ENCODE data around the gene DDX41.
A peak's percentile ranks its signal among the peaks of the same experiment; 100 is the strongest.
"Not testable (repeated sequence)": the region's sequence is repeated elsewhere in the genome, so short reads cannot be mapped to it uniquely, and the experiment has no call there.

Gene DDX41

DNA sequence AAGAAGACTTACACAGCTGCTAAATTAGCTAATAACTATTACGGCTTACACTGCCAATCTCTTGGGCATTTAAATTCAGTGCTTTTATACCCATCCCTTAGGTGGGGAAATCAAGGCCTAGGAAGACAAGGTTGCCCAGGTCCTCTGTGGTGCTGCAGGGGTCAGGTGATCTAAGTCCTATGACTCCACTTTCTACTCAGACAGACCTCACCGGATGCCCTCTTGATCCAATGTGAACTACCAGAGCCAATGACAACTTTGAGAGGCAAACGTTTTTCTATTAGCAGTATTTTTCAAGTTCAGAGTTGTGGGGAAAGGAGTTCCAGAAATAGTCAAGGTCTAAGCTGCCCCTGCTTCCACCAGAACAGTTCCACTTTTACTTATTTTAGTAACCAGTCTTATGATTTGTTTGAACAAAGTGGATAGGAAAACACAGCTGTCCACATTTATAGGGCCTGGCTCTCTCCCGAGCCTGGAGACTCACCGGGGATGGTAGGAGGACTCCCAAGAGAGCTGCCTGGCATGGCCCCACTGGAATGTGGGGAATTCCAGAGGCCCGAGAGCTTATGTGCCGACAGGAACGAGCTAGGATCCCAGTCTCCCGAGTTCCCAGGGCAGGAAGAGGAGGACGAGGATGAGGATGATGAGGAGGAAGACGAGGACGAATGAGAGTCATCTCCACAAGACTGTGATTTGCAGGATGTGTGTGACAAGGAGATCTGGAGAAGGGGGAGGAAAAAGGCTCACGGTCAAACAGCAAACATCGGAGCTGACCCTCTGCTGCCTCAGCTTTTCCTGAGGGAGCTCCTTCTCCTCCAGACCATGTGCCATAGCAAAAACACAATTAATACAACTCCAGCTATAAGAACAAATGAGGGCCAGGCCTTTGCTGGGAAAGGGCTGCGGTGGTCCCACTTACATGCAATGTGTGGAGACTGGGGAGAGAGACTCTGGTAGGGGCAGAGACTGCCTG, 20.9 kb upstream of the DDX41 start:
- no peak for DNase-seq (ENCODE audit: low spot score)

DNA sequence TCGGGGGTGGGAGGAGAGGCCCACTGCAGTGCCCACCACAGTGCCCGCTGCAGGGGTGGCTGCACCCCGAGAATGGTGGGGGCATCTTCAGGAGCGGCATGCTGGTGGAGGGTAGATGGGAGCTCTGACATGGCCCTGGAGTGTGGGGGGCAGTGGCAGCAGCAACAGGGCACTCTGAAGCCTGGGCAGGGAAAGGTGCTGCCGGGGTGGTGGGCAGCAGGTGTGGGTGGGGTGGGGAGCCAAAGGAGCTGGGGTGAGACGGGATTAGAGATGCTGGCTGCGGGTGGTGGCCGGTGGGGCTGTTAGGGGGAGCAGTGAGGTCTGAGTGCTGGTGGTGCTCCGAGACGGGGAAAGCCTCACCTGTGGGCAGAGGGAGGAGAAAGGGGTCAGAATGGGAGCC, 19.6 kb upstream of the DDX41 start:
- no peak for DNase-seq (ENCODE audit: low spot score)

DNA sequence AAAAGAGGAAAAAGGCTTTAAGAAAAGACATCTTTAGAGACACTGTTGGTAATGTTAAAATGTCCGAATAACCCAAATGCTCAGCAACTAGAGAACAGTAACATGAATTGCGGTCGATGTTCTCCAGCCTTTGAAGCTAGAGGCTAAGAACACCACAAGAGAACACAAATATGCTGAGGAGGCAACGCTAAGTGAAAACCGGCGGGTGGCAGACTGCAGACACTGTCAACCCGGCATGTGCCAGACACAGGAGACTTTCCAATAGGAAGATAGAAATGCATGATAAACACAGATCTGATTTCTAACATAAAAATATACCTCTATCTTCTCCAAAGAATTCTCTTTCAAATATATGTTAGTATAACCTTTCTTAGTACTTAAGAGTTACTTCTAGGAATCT, 18.4 kb upstream of the DDX41 start:
- no peak for DNase-seq (ENCODE audit: low spot score)

DNA sequence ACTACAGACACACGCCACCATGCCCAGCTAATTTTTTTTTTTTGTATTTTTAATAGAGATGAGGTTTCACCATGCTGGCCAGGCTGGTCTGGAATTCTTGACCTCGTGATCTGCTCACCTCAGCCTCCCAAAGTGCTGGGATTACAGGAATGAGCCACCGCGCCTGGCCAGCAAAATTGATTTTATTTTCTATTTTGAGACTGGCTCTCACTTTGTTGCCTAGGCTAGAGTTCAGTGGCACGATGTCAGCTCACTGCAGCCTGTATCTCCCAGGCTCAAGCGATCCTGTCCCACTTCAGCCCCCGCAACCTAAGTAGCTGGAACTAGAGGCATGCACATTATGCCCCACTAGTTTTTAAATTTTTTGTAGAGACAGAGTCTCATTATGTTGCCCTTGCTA, 17.7 kb upstream of the DDX41 start:
- not testable (repeated sequence) for DNase-seq (ENCODE audit: low spot score)

DNA sequence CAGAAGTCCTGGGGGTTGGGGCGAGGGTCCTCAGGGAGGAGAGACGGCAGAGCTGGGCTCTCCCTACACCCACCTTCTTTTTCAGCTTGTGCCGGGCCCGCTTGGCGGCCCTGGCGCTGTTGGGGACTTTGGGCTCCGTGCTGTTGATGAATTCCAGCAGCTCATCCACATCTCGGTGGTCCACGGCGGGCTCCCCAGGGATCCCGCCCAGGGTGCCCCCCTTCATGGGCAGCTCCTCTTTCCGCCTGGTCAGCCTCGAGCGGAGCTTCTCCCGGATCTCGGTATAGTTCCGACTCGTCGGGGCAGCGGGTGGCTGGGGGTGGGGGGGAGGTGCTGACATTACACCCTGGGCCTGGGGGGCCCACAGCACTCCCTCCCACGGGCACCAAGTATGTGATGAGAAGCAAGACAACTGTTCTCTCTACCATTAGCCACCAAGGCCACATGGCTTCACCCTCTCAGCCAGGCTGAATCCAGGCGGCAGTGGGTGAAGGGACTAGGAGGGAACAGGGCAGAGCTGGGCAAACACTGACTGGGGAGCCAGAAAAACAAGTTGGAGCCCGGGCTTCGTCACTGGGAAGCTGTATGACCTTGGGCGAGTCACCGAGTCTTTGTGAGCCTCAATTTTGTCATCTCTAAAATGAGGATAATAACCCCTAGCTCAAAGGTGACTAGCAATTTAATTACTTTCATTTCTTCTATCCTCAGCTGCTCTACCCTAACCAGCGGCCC, 14.6 kb upstream of the DDX41 start:
- no peak for DNase-seq (ENCODE audit: low spot score)

DNA sequence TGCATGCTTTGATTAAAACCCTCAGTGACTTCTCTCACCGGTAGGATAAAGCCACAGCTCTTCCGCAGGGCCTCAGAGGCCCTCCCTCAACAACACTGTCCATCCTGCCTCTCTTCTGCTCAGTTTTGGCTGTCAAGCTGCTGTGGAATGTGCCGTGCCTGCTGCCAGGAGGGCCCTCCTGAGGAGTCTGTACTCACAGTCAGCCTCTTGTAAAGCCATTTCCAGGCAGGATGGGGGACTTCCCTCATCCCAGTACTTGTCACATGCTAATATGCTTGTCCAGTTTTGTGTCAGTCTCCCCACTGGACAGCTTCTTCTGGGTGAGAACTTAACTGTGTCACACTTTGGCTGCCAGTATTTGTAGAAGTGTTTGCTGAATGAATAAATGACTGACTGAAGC, 13.9 kb upstream of the DDX41 start:
- no peak for DNase-seq (ENCODE audit: low spot score)

DNA sequence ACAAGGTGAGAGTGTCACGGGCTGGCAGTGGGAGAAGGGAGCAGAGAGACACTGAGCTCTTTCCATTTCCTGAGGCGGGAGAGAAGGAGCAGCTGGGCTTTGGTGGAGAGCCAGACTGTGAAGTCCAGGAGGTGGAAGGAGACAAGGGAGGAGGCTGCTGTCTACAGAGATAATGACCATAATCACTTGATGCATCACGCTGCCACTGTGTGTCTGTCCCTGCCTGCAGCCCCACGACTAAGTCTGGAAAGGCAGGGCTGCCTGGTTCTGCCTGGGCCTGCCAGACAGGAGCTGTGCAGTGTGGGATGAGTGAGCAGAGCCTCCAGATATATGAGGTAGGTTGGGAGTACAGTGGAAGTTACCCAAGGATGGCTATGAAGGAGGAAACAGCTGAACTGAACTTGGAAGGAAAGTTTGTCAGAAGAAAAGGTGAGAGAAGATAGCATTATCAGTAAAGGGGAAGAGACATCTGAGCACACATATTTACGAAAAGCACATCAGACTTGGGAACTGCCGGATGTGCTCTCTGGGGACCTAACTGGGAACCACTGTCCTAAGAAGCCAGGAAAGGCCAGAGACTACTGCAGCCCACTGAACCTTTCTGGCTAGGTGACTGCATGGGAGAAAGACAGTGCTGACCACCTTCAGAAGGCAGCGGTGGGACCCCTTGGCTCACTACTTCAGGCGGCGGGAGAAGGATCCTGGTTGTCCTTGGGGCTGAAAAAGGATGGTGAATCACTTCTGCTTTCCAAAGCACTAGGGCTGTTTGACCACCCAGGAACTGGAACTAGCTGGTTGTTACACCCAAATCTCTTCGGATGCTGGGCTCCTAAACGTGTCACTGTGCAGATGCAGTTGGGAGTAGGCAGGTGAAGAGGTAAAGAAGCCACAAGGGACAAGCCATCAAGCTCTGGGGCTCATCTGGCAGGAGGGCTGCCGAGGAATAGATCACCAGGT, 12.8 kb upstream of the DDX41 start:
- no peak for DNase-seq (ENCODE audit: low spot score)

DNA sequence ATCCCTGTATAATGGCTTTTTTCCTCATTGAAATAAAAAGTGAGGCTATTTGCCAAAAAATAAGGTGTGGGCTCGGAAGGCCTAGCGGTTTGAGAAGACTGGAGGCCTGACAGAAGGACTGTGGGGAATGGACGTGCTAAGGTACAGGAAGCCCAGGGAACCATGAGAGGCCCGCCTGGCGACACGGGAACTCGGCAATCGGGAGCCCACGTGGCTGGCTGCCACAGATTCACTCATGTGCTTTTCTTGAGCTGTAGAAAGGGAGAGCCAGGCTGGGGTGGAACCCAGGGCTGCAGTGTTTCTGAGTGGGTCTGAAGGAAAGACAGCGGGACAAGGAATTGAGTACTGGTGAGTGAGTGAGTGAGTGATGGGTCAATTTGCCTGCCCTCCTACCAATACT, 11.9 kb upstream of the DDX41 start:
- no peak for DNase-seq (ENCODE audit: low spot score)

DNA sequence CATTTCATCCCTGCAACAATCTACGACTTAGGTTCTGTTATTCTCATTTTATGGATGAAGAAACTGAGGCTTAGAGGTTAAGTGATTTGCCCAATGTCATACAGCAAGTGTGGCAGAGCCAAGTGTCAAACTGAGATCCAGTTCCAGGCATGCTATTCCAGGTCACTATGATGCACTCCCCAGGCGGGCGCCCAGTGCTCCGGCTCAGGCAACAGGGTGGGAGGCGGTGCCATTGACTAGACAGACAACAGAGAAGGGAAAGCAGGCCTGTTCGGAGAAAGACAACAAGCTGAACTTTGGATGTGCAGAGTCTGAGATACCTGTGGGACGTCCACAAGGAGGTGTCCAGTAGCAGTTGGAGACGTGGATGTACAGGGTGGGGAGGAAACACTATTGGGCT, 10.8 kb upstream of the DDX41 start:
- no peak for DNase-seq (ENCODE audit: low spot score)

DNA sequence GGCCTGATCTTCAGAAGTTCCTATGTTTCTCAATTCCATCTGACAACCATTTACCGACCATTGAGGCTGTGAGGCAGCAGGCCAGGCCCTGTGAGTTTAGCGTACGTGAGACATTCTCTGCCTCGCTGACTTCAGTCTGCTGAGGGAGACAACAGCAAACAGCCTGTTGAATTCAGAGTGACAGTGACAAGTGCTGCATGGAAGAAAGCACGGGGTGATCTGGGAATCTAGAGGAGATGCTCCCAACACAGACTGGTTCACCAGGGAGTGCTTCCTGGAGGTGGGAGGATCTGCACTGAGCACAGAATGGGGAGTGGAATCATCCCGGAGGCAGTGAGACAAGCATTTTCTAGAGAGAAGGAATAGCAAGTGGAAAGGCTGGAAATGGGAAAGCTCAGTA, 10.0 kb upstream of the DDX41 start:
- no peak for DNase-seq (ENCODE audit: low spot score)

DNA sequence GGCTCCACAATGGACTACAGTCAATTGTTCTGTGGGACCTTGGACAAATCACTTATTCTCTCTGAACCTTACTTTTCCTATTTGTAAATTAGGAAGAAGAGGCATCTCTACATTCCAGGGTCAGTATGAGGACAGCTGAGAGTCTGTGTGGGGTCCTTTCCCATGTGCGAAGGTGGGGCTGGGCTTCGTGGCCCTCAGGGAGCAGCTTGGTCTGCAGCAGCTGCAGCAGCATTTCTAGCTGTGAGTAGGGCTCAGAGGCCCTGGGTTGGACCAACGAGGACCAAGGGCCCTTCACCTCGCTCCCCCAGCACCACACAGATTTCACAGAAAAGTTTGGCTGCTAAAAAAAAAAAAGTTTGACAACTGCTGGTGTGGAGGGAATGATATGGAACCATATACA, 9.4 kb upstream of the DDX41 start:
- no peak for DNase-seq (ENCODE audit: low spot score)

DNA sequence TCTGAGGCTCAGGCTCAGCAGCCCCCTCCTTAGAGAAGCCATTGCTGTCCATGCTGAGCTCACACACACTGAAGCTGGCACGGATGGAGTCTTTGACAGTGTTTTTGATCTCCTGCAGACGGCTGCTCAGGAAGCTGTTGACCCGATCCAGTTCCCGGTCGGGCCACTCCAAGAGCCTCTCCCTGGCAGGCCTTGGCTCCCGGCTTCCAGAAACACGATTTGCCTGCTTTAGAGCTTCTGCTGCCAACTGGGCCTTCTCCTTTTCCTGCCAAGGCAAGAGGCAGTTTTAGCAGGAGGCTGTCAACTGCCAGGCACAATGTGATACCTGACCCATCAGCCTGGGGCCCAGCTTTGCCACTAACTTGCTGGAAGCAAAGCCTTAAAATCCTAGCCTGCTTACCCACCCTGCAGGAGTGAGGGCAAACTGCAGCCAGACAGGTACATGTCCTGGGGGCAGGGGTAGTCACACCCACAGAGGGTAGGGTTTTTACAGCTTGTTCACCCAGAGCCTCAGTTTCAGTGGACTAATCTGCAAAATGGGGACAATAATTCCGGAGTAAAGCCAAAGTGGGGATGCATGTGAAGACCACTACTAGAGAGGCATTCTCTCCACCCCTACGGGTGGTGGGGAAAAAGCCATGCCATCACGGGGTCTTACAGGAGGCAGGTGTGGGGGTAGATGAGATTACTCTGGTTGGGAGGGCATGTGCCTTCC, 8.3 kb upstream of the DDX41 start:
- no peak for DNase-seq (ENCODE audit: low spot score)

DNA sequence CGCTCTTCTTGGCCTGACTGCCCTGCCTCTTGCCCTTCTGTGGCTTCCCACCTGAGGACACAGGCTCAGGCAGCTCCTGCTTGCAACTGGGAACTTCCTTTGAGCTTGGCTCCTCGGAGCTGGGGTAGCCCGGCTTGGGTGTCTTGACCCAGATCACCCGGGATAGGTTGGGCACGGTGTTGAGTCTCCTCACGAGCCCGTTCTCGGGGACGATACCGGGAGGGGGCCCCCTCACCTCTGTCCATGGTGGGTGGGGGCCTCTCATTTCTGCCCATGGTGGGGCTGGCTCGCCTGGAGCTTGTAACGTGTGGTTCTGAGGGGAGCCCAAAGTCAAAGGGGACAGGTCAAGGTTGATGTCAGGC, 7.8 kb upstream of the DDX41 start:
- DNase-seq (ENCODE audit: low spot score) = no peak

DNA sequence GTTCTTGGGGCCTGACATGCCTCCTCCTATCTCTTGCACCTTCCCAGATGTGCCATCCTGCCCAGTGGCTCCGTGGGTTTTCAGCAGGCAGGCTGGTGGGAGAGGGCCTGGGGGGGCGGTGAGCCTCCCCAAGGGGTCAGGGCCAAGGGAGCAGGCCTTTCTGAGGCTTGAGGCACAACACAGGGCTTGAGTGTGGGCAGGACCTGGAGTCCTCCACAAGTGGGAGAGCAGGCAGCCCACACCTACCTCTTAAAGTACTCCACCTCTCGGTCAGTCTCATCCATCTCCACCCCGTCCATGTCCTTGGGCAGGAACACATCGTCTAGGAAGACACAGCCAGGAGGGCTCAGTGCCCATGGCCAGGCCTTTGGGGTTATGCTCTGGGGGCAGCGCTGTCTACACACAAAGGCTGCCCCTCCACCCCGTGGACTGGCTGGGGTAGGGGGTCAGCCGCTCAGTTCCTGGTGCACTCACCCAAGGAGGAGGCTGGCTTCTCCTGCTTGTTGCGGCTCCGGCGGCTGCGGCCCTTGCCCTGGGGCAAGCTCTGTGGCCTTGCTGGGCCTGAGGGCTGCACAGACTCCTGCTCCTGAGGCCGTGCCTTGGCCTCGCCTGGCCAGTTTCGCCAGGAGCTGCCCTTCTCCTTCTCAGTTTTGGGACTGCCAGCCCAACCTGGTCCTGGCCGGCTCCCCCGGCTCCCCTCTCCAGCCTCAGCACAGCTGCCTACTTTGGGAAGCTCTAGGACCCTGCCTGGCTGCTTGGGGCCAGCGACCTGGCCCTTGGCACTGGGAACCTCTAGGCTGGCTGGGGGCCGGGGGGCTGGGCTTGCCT, 7.2 kb upstream of the DDX41 start:
- no peak for DNase-seq (ENCODE audit: low spot score)

DNA sequence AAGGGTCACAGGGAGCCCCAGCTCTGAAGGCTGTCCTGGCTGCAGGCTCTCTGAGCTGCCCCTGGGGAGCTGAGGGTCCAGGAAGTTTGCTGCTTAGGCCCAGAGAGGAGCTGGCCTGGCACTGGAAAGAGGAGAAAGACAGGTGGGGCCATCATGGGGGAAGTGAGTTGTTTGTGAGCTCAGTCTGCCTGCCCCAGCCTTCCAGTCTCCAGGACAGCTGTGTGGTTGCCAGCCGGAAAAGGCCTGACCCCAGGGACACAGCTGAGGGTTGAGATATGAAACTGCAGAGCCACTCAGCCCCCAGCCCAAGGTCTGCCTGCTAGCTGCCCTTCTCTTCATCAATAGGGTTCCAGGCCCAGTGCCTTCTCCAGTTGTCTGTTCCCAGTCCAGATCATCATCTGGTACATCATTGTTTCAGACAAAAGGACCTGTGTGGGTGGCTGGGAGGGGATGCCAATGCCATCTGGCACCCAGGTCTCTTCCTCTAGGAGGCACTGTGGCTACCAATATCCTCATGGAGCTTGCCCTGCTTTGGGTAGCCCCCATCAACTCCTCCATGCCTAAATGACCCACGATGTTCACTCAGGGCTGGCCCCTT, 4.3 kb upstream of the DDX41 start:
- peak; percentile 48 for DNase-seq (ENCODE audit: low spot score)

DNA sequence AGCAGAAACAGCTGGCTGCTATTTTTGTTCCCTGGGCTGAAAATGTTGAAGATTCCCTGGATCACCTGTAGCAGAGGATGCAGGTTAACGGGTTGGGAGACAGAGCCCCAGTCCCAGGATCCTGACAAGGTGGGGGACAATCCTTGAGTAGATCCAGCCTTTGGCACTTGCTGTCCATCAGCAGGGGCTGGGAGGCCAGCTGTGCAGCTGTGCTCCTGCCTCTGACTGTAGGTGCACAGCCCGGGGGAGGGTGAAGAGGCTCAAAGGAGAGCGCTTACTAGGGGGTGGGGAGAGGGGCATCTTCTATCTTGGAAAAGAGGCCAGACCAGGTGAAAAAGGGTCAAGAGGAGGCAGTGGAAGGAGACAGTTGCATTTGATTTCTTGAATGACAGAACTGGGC, 3.5 kb upstream of the DDX41 start:
- DNase-seq (ENCODE audit: low spot score) = no peak

DNA sequence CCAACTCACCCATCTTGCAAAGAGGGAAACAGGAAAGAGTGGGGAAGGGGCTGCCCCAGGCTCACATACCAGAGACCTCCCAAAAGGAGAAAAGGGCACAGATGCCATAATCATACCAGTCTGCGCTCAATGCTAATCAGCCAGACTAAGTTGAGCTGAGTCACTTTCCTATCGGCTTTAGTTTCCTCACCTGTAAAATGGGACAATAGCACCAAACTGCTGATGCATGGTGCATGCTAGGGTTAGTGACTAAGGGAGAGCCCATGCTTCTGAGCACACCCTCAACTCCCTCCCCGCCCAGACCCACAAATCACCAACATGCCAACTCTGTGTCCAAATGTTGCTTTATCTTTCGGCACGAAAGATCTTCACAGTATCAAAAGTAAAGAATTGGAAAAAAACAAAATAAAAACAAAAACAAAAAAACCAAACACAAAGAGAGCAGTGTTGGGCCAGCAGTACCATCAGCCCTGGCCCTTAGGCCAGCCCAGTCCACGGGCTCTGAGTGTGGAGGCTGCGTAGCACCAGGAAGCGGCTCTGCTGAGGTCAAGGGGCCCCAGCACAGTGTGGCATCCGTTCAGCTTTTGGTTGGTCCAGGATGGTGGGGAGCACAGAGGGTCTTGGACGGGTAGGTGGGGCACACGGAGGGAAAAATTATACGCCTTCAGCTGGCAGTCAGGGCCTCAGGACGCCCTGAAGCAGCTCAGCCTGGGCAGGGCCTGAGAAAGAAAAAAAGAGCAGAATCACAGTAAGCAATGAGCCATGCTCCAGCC, 2.9 kb upstream of the DDX41 start:
- DNase-seq (ENCODE audit: low spot score) = no peak

DNA sequence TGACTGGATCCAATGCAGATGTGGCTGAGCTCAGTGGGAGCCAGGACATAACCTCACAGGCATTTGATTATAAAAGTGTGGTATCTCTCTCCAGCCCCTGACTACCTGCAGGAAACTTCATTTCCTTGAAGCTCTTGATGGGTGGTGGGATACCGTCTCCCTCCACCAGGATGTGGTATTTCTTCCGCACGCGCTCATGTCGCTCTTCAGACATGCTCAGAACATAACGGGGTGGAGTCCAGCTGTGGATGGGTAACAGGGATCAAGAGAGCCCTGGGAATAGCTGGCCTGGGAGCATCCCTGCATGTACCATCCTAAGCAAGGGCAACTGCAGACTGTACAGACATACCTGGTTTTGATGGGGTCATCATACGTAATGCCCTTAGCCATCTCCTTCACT, 1.2 kb downstream of the DDX41 start:
- no peak for DNase-seq (ENCODE audit: low spot score)

DNA sequence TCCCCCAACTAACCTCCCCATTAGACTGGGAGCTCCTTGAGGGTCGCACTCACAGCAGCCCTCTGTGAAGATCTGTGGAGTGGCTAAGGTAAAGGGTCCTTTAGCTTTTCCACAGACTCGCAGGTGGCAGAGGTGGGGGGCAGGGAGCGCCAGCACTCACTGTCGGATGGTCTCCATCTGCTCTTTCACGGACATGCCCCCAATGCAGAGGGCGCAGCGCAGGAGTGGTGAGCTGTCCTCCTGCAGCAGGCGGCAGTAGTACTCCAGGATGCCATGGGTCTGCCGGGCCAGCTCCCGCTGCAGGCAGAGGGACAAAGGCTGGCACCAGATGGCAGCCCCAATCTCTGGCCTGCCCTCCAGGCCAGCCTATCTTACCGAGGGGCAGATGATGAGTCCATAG, 2.2 kb downstream of the DDX41 start:
- DNase-seq (ENCODE audit: low spot score) = no peak

DNA sequence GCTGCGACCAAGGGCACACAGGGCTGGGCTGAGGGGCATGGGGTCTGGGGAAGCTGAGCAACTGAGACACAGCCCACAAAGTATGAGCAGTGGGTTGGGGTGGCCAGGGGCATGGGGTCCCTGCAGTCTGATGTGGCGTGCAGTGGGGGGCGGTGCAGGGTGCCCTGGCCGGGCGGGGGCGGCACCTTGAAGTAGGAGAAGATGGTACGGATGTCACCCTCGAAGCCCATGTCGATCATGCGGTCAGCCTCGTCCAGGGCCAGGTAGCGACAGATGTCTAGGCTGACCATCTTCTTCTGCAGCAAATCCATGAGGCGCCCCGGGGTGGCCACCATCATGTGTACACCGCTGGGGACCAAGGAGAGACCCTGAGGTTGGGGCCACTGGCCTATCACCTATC, 3.3 kb downstream of the DDX41 start:
- no peak for DNase-seq (ENCODE audit: low spot score)
